ENCODE measurements around the gene ARPC2.
A peak's percentile ranks its signal among the peaks of the same experiment; 100 is the strongest.

The ARPC2 gene

DNA sequence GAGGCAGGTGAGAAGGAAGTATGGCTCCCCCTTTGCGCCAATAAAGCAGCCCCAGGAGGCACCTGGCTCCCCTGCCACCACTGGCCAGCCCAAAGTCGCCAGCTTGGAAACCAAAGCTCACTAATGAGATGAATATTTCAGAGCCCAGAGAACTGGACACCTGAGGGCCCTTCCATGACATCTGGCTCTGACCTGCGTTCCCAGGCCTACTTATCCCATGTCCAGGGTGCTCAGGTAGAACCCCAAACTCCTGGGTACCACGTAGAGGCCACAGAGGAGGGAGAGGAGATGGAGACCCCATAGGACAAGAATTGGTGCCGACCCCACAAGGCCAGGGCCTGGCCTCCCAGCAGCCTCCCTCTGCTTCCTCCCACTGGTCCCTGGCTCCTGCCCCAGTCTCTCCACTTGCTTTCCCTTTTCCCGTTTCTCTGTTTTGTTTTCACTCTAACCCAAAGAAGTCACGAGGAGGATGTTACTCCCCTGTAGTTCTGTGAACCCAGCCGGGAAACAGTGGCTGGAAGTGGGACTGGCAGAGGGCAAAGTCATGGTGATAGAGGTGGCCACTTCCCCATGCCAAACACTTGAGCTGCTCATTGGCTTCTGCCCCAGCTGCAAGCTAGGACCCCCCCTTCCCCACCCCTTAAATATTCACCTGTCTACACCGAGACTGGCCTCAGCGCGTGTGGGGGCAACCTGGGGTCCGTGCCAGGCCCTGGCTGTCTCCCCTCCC is 74.5 kb downstream of the ARPC2 start:
- no peak for DNase-seq

- DNase-seq: no peak
Observed at GRCh38 chr2:218292048-218293014, 75.3 kb downstream of the ARPC2 start, which contains the start of gene TMBIM1. TSS of gene TMBIM1 (minus strand) at chr2:218292503. CDS start at chr2:218282141, 10,362 bp downstream.

DNA sequence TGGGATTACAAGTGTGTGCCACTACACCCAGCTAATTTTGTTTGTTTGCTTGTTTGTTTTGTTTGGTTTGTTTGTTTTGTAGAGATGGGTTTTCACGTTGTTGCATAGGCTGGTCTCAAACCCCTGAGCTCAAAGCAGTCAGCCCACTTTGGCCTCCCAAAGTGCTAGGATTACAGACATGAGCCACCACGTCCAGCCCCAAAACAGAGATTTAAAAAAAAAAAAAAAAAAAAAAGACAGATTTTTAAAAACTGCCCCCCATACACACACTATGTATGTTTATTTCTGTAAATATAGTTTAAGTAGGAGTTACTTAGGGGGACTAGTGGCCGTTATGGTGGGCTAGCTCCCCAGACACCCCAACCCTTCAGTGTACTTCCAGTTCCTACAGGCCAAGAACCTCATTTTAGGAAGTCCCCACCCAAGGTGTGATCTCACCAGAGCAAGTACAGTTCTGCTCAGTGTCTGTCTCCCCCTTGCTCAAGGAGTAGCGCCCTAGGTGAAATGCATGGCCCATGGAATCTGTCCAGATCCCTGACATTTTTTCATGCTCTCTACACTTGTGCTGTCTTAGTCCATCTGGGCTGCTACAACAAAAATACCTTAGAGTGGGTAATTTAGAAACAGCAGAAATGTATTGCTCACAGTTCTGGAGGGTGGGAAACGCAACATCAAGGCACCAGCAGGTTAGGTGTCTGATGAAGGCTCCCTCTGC is 76.9 kb downstream of the ARPC2 start:
- DNase-seq: no peak

DNA sequence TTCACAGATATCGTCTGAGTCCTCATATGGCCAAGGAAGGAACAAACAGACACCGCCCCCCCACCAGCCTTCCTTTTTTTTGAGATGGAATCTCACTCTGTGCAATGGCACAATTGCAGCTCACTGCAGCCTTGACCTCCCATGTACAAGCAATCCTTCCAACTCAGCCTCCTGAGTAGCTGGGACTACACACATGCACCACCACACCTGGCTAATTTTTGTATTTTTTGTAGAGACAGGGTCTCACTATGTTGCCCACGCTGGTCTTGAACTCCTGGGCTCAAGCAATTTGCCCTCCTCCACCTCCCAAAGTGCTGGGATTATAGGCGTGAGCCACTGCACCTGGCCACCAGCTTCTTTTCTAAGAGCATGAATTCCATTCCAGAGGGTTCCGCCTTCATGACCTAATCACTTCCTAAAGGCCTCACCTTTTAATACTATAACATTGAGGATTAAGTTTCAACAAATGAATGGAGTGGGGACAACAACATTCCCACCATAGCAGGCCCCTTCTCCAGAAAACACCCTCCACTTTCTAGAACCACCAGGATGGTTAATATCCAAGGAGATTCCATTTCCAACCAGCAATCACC is 77.5 kb downstream of the ARPC2 start:
- no peak for DNase-seq

DNA sequence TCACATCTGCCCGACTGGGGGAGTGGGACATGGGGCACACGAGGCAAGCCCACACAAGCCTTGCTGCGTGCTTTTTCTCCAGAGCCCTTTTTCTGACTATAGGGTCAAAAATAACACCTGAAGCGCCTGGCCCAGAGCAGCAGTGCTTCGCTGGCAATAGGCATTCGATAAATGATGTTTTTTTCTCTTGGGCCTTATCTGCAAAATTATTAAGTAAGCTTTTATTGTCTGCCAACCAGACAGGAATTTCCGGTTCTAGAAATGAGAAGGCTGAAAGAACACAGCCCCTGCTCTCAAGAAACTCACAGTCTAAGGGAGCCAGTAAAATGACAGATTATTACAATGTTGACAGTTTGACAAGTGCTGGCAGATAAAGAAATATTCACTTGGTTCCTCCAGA is 78.0 kb downstream of the ARPC2 start:
- no peak for DNase-seq

DNA sequence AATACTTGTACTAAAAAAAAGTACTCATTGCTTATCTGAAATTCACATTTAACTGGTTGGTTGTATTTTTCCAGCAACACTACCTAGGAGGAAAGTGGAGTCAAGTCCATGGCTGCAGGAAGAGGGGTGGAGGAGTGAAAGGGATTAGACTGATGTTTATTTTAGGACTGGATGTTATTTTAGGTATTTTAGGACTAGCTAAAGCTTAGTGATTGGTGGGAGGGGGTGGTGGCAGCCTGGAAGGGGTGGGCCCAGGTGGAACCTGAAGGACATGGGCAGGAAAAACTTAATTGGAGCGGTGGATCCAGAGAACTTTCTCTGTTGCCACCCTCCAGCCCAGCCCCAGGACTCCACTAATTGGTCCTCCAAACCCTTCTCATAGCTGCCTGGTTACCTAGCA is 79.2 kb downstream of the ARPC2 start:
- no peak for DNase-seq

DNA sequence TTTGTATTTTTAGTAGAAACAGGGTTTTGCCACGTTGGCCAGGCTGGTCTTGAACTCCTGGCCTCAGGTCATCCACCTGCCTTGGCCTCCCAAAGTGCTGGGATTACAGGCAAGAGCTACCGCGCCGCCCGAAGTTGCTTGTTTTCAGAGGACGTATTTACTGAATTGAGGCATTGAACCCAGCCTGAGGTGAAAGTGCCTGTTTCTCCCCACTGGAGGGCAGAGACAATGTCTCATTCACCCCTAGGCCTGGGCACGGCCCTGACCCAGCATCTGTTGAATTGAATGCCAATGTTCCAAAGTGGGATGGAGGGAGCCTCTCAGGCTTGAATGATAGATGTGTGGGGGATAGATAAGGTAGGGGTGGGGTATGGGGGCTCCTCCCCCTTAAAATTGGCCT is 79.9 kb downstream of the ARPC2 start:
- no peak for DNase-seq

- no peak for DNase-seq
Observed at GRCh38 chr2:218298314-218298875, 81.4 kb downstream of the ARPC2 start.

- no peak for DNase-seq
Observed at GRCh38 chr2:218300141-218300540, 83.2 kb downstream of the ARPC2 start.

- peak; percentile 87 for DNase-seq
Observed at GRCh38 chr2:218301176-218301819, 84.3 kb downstream of the ARPC2 start.

Data from NCI-H1694 treated with DMSO at 0.1 percent for 48 hours (cell line).